ENCODE results near the gene MAML3.

The MAML3 gene

GRCh38 chr4:140123666-140124377, 30.2 kb downstream of the MAML3 start:
- ATAC-seq, result no peak

GRCh38 chr4:140122891-140123290, 31.1 kb downstream of the MAML3 start:
- ATAC-seq, result no peak

- no peak for ATAC-seq
Observed at GRCh38 chr4:140121646-140122045, 32.3 kb downstream of the MAML3 start.

DNA sequence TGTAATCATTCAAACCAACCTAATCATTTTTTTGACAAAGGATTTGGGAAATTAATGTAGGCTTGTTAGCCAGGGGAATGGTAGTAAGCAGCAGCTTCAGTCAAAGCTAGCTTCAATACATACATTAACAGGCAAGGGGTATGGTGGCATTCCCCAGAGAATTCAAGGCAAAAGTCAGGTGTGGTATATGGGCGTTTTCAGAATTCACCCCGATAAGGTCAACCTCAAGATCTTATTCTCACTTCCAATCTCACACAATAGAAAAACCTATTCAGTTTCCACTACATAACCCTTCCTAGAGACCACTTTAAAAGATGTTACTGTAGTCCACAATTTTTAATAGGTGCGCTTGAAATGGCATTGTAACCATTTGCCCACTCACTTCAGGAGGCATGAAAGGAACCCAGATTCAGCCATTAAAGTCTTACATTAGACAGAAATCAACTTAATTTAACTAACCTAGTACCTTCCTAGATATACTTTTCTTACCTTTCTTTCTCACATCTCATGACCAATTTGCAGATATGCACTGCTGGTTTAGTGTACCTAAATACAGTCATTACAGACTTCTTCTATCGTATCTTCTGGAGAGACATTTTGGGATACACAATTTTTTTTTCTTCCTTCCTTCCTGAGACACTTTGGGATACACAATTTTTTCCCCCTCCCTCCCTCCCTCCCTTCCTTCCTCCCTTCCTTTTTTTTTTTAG, 34.9 kb downstream of the MAML3 start:
- ATAC-seq, result no peak

DNA sequence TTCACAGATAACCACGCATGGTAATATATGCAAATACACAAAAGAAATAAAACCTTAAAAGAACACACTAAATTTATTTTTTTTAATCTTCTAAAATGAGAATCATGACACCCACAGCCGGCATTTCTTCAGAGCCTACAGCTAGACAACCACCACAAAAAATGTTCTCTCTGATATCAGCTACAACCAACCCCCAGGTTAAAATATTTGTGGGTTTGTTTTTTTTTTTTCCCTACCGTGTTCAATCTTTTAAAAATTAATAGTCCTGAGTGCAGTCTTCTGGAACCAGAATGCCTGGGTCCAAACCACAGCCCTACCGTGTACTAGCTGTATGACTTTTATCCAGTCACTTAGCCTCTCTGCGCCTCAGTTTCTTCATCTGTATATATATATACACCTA, 36.0 kb downstream of the MAML3 start:
- no peak for ATAC-seq

DNA sequence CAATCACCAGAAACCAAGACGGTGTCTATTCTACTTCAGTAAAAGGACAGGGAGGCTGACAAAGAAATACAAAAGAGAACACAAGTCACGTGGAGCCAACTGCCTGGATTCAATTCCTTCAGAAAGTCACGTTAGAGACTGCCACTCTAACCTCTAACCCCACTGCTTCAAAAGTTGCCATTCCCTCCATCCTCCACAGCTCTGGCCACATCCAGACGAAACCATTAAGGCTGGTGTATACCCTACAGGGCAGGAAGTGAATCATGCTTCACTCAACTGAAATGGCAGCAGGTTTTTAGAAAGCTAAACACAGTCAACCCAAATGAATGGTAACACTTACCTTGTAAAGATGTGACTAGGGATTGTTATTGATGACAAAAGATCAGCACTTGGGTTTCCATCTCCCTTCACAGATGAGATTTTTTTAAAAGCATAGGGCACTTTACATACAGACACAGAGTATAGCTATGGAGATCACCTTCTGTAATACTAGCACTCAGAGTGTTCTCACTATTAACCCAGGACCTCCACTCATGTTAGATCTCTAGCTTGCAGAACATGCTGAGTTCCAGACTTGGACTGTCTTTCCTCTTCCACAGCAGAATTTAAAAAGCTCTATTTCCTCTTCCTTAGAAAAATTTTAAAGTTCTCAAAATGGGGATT, 37.4 kb downstream of the MAML3 start:
- ATAC-seq, result peak; percentile 95 to 96

DNA sequence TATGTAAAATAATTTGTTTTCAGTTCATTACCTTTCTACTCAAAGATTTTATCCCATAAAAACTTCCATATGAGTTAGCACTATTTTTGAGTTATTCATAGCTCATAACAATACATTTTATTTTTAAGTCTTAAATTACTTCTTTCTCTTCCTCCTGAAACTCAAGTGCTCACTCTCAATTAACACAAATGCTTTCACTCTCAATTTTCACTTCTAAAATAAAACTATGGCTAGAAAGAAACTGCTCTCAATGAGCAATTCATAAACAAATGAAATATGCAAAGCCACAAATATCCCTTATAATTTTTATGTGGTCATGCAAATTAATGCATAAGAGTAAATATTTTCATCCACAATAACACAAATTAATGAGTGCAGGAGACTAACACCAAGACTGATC, 38.8 kb downstream of the MAML3 start:
- ATAC-seq, result no peak

DNA sequence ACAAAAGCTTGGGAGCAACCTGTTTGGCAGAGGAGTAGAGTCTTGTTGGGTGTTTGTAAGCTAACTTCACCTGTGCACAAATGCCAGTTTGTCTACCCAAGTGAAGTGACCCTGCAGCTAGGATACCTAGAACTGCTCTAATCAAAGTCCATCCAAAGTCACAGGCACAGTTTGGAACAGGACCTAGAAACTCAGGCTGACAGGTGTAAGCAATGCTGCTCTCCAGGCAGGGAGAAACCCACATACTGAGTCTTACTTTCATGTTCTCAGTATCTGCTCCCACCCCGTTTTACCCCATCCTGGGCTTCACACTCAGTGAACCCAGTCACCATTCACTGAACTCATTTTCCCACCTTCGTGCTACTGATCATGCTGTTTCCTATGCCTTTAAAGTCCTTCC, 40.3 kb downstream of the MAML3 start:
- no peak for ATAC-seq

- no peak for ATAC-seq
Observed at GRCh38 chr4:140112576-140112975, 41.4 kb downstream of the MAML3 start.

- no peak for ATAC-seq
Observed at GRCh38 chr4:140111256-140111655, 42.7 kb downstream of the MAML3 start.

DNA sequence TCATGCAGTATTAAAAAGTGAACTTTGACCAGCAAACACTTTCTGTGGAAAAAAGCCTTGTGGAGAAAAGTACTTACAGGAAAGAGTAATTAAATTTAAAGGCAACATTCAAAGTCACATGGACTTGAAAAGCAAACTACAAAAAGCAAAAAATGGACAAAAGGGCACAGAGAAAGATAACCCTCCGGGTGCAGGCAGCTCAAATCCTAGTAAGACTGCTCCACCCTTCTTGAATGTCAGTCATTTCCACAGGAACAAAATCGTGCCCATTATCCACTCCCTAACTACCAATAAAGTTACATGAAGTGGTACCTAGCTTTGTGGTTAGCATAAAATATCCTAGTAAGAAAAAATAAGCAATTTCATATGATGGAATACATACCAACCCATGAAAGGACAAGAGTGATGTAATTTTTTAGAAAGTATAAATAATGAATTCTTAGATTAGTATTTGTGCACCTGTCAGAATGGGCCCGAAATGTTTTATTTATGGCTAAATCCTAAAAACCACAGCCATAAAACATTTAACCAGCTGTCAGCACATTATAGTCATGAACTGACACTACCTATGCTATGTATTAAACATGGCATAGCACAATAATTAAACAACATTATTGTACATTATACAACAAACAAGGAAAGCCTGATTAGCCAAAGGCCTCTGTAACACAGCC, 43.3 kb downstream of the MAML3 start:
- no peak for ATAC-seq

- no peak for ATAC-seq
Observed at GRCh38 chr4:140109737-140110136, 44.2 kb downstream of the MAML3 start.

GRCh38 chr4:140109292-140109691, 44.7 kb downstream of the MAML3 start:
- ATAC-seq, result no peak

- no peak for ATAC-seq
Observed at GRCh38 chr4:140108713-140109230, 45.2 kb downstream of the MAML3 start.

DNA sequence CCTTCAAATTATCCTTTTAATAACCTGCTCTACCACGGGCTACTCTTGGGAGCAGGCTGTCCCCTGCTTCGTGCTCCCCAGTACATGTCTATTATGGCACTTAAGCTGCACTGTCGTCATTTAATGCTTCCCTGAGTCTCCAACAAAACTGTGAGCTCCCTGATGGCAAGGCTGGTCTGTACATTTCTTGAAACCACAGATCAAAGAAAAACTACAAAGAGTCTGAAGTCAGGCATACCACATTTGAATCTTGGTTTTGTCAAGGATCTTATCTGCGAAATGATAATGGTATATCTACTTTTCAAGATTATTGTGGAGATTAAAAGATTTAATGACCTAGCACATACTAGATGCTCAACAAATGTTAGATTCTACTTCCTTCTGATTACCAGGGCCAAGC, 45.7 kb downstream of the MAML3 start:
- no peak for ATAC-seq

DNA sequence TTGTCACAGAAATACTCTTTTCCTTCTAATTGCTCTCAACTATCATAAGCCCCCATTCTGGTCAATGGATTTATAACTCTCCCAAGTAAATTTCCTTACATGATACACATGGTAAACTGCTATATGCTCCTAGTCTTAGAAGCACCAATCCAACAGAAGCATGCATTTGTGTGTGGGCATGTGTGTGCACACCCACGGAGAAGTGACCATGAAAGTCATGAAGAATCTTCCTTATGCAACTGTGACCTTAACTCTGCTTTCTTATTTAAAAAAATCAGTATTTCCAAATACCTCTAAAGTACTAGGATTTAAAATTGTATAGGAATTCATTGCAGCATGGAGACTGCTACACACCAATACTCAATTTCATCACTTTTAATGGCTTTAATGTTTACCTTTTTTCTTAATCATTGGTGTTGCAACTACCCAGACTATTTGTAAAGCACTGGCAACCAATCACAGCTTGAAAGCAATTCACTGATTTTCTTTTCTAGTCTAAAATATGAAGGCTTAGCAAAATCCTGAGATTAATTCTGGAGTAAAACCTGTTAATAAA, 47.6 kb downstream of the MAML3 start:
- no peak for ATAC-seq

DNA sequence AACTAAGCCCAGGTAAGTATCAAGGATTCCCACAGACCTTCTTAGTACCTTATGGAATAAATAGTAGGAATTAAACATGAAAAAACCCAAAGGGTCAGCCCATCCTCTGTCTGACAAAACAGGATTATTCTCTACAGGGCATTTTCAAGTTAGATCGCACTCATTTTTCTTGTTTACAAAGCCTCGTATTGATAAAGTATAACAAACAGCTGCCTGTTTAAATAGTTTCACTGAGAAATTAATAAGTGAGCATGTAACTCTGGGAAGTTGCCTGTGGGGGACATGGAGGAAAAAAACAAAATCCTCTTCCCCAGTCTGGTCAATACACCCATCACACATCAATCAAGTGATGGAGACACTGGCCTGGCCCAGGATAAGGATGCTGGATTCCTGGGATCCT, 48.5 kb downstream of the MAML3 start:
- ATAC-seq, result no peak

- peak; percentile 93 to 94 for ATAC-seq
Observed at GRCh38 chr4:140103676-140104075, 50.3 kb downstream of the MAML3 start.

GRCh38 chr4:140102421-140102820, 51.6 kb downstream of the MAML3 start:
- no peak for ATAC-seq

- no peak for ATAC-seq
Observed at GRCh38 chr4:140100771-140101170, 53.2 kb downstream of the MAML3 start.

- ATAC-seq, result no peak
Observed at GRCh38 chr4:140099983-140100382, 54.0 kb downstream of the MAML3 start.

- ATAC-seq, result no peak
Observed at GRCh38 chr4:140098455-140099160, 55.4 kb downstream of the MAML3 start.
